COLO668 (cell line): Measurements from ENCODE around the gene FBXO3.
"Not testable (repeated sequence)": the region's sequence is repeated elsewhere in the genome, so short reads cannot be mapped to it uniquely, and the experiment has no call there.

ENCODE experiments used
- DNase-seq: peaks from one replicate; lab custom pipeline; 2025; ENCODE audit not compliant: unreplicated experiment; lab: John Stamatoyannopoulos, UW

The FBXO3 gene, protein sequence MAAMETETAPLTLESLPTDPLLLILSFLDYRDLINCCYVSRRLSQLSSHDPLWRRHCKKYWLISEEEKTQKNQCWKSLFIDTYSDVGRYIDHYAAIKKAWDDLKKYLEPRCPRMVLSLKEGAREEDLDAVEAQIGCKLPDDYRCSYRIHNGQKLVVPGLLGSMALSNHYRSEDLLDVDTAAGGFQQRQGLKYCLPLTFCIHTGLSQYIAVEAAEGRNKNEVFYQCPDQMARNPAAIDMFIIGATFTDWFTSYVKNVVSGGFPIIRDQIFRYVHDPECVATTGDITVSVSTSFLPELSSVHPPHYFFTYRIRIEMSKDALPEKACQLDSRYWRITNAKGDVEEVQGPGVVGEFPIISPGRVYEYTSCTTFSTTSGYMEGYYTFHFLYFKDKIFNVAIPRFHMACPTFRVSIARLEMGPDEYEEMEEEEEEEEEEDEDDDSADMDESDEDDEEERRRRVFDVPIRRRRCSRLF

DNA sequence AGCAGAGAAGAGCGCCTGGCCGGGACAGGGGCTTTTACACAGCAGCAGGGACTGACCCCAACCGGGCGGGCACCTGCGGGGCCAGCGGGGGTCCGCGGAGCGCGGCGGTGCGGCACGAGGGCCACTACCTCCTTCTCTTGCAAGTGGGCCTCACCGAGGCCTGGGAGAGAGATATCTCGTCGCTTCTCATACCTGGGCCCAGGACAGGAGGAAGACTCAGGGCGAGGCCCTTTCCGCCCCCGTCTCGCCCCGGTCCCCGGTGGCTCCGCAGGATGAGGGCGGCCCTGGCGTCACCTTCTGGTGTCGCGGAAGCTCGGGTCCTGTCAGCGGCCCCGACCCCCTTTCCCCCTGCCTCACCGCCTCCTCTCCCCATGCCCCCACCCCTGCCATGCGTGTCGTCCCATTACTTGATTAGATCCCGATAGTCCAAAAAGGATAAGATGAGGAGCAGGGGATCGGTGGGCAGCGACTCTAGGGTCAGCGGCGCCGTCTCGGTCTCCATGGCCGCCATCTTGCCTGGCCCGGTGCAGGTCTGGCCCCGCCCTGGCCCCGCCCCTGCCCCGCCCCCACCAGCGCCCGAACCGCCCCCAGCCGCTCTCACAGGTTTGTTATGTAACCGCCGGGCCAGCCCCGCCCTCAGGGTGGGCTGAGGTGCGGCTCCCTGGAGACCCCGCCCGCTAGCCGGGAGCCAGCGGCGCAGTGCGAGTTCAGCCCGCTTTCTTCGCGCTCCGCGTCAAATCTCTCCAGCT lies at the start of gene FBXO3:
Gene FBXO3 (minus strand): TSS at position 534 of the 749 bp plus-strand sequence. CDS start 23 bp downstream, at position 511.
- DNase-seq, result peak; percentile 86

DNA sequence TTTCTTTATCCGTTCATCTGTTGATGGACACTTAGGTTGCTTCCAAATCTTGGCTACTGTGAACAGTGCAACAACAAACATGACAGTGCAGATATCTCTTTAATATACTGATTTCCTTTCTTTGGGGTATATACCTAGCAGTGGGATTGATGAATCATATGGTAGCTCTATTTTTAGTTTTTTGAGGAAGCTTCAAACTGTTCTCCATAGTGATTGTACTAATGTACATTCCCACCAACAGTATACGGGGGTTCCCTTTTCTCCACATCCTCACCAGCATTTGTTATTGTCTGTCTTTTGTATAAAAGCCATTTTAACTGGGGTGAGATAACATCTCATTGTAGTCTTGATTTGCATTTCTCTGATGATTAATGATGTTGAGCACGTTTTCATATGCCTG lies 48.7 kb upstream of the FBXO3 start:
- not testable (repeated sequence) for DNase-seq

DNA sequence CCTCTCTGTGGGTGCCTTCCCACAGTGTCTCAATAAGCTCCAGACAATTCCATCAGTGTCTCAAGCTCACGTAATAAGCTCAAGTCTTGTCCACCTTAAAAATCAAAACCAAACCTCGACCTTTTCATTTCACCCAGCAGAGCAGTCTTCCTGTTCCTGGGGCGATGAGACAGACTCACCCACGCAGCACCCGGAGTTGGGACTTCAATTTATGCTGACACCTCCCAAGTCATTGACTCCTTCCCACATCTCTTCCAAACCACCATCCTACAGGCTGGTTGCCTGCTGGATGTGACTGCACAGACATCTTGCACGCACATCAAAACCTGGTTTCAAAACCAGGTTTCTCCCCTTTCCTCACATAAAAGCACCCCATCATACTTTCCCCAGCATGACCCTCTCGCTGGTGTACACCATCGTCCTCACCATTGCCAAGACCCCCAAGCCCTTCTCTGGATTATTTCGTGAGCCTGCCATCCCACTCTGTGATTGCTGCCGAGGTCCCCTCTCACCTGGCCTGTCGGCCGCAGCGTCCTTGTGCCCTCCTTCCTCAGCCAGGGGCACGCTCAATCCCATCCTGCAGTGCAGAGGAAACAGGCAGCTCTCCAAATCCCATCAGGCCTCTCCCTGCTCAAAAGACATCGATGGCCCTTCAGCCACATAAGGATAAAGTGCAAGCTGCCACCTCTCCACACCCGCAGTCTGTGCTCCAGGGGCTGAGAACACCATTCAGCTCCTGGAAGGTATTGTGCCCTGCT lies 45.1 kb upstream of the FBXO3 start:
- no peak for DNase-seq

DNA sequence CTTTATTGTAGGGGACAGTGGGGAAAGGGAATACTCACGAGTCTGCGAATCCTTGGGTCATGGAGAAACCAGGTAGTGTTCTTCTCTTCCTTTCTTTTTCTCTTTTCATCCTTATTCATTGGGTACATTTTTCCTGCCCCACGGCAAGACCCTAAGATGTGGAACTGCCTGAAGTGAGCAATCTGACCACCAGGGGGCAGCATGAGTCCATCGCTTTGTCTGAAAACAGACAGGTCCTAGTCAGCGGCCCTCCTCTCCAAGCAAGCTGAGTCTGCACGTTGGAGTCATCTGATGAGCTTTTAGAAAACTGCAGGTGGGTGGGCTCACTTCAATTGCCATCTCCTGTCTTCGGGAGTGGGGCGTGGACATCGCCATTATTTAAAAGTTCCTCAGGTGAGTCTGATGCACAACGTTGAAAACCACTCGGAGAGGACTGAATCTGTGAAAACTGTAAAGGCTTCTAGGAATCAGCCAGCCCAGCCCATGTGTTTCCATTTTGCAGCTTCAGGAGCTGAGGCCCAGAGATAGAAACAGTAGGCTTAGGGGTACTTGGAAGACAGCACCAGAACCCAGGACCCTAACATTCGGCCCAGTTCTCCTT lies 34.0 kb upstream of the FBXO3 start:
- DNase-seq, result peak; percentile 73

DNA sequence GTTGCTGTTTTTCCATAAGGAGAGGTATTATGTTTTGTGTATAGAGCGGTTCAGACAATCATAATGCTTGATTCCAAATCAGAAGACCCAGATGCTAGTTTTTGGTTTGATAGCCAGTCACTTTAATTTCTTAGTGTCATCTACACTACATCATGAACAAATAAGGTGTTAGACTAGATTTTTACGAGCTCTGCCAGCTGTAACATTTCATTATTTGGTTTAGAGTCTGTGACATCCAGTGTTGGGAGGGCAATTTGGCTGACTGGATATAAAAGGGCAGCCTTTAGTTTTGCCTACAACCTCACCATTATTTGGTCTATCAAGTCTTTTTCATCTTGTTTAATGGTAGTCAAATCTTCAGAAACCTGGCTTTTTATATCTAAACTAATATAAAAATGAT lies 30.2 kb upstream of the FBXO3 start:
- DNase-seq, result no peak

DNA sequence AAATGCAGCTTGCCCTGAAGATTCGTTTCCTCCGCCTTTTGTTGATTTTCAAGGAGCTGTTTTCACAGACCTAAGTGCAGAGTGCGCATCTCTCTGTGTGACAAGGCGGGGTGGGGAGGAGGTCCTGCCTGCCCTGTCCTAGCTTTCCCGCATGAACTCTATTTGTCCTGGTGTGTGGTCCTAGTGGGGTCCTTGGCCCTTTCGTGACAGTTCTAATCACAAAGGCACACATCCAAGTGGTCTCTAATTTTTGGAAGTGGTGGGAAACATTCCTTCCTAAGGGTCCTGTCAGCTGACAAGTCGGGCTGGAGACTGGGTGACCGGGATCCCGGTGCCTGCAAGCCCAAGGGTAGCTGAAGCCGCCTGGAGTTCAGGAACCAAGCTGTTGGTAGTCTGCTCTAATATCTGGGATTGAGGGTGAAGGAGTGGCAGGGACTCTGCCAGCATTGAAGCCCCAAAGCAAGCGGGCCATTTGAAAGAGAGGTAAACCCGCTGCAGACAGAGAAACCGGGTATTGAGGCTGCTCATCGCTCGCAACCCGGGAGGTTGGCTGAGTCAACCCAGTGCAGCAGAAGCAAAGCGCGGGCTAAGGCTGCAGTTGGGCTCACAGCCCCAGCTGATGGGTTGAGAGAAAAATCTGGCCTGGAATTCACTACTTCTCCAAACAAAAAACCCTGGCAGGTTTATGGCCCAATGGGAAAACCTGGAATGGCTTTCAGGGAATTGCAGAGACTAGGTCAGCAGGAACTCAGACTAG lies 28.1 kb upstream of the FBXO3 start:
- no peak for DNase-seq

DNA sequence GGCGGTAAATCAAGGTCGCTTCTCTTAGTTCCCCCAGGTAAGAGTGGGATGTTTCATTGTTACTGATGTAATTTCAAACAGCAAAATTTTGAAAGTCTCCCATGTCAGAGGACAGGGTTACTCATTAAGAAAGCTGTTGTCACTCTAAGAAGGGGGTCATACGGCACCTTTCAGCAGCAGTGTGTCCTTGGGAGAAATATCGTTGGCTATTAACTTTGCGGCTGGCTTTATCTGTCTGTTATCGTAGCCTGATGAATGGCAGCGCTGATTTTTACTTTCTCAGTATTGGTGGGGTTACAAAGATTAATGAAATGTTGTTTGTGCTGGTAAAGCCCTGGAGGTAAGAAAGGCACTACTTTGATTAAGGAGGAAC lies 27.5 kb upstream of the FBXO3 start:
- no peak for DNase-seq

DNA sequence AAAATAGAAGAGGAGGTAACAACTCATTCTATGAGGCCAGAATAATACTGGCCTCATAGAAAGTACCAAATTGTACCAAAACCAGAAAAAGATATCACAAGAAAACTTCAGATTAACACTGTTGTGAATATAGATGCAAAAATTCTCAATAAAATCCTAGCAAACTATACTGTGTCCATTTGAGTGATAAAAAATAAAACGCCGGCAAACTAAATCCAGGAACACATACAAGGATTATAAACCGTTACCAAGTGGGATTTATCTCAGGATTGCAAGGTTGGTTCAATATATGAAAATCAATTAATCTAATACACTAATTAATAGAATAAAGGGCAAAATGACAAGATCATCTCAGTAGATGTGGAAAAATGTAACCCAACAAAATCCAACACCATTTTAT lies 23.6 kb upstream of the FBXO3 start:
- DNase-seq, result no peak

DNA sequence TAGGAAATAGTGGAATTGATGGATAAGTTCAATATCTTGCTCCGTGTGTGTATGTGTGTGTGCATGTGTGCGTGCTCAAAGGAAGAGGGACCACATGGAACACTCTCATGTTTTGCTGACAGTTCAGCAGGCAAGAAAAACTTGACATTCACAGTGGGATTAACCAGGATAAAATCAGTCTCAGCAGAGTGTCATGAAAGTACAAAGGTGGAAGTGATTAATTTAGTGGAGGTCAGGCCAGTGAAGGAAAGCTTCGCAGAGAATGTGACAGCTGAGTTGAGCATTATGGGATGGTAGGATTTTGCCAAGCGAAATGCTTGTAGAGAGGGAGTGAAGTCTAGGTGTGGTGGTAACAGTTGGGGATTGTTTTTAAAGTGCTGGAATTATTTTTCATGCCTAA lies 15.7 kb upstream of the FBXO3 start:
- no peak for DNase-seq

DNA sequence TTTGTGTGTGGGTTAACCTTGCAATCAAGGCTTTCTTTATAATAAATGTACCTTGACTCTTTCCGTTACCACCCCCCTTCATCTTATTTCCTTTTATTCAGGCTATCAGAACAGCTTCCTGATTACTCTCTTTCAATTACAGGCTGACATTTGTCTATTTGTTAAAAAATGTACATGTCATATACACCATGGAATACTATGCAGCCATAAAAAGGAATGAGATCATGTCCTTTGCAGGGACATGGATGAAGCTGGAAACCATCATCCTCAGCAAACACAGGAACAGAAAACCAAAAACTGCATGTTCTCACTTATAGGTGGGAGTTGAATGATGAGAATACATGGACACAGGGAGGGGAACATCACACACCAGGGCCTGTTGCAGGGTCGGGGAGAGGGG lies 13.8 kb upstream of the FBXO3 start:
- DNase-seq, result not testable (repeated sequence)

DNA sequence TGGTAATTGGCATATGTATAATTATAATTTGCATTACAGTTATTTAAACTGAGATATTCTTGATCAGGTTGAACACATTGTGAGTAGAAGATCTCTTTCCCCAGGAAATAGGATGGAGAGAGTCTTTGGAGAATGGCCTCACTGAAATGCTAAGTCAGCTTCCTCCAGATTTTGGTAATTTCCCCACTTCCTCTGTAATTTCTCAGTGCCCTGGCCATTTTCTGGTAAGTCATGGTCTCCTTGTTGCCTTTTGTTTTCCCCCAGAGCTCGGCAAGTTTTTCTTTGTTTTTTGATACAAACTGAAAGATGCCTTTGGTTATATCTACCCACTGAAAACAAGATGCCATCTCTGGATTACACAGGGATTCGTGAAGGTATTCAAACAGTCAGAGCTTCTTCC lies 12.8 kb upstream of the FBXO3 start:
- no peak for DNase-seq

DNA sequence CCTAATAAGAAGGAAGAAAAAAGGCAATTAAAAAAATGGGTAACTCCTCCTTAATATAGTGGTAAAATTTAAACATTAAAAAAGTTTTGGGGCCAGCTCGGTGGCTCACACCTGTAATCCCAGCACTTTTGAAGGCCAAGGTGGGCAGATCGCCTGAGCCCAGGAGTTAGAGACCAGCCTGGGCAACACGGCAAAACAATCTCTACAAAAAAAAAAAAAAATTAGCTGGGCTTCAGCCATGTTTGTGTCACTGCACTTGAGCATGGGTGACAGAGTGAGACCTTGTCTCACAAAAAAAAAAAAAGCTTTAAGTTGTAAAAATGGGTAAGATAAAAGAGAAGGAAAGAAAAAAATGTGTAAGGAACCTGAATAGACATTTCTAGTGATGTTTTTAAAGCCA lies 11.3 kb upstream of the FBXO3 start:
- DNase-seq, result no peak

DNA sequence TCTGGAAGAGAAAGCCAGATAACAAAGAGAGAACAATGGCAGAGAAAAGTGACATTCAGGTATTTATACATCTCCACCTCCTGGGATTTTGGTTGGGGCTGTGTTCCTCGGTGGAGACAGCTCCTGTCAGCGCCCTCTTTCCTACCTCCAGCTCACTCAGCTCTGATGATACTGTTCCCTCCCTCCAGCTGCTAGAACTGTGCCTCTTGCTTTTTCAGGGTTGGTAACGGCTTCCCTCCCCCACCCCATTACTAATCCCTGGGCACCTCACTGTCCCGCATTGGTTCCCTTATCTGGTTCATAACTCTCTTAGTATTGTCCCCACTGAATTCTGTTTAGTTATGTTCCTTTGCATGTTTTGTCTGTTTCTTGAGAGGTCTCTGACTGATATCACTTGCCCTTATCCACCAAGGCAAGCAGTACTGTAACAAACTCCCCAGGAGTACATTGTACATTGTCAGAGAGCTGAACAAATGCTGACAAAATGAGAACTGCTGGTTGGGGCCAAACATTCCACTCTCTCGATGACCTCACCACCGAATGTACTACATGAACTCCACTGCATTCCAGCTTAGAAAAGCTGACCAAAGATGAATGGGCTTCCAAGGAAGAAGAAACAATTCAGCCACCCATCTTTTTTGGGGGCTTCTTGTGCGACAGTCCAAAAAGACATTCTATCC lies 5.7 kb upstream of the FBXO3 start:
- no peak for DNase-seq

DNA sequence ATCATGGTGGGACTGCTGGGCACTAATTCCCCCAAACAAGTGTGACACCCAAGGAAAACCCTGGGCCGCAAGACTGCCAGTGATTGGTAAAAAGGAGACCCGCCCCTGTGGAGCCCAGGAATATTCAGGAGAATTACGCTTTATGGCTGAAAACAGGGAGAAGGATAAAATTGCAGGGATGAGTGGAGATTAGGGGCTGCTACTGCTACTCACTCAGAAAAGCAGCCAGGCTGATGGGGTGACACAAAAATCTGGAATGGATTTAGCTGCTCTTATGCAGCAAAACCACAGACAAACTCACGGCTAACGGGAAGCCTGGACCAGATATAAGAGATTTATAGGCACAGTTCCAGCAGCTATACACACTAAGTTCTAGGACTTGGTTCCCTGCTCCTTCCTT lies 4.4 kb upstream of the FBXO3 start:
- no peak for DNase-seq

DNA sequence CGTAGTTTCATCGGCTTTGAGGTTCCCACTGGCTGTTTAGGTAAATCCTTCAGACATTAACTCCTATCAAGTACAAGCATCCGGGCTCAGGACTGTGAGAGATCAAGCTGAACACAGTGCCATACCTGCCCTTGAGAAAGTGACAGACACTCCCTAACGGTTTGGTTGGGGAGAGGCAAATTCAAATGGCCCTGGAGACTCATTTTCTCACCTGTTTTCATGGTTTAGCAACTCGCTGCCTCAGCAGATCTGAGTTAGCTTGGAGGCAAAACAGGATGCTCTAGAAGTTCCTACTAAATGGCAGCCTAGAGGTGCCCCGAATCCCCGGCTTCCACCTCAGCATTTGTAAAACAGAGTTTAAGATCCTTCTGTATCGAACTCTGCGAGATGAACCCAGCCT lies 3.6 kb upstream of the FBXO3 start:
- DNase-seq, result no peak

DNA sequence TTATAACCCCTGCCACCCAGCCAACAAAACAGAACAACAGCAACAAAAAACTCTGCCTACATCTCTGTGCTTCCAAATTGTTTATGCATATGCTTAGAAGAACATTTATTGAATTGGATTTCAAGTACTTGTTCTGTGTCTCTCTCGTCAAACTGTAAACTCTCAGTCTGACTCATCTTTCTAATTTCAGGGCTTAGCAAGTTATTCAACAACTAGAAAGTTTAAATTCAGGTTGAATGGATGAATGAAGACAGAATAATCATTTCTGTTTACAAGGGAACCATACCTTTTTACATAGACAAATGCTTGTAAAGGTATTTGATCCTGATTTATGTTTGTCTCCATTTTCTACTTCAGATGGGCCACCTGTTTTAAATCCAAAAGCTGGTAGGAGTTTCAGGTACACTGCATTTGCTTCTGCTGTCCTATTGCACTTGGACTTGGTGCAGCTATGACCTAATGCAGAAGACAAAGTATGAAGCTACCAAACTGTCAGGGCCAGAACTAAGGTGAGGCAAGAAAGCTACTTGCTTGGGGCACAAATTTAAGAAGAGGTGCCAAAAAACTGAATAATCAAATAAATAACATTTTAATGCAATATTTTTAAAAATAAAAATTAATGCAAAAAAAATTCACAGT lies 1.6 kb upstream of the FBXO3 start:
- no peak for DNase-seq

DNA sequence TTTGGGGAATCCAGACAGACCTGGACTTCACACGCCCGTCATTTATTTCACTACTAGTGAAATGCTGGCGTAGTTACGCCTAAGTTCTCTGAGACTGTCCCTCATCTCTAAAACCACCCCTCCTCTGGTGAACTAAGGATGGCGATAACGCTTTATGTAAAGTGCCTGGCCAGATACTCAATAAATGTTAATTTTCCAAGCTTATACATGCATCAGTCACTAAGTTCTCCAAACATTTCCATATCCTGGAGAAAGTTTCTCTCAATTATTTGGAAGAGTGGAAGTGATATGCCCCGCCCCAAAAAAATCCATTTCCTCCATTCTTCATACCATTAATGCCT lies 1.1 kb upstream of the FBXO3 start:
- no peak for DNase-seq

DNA sequence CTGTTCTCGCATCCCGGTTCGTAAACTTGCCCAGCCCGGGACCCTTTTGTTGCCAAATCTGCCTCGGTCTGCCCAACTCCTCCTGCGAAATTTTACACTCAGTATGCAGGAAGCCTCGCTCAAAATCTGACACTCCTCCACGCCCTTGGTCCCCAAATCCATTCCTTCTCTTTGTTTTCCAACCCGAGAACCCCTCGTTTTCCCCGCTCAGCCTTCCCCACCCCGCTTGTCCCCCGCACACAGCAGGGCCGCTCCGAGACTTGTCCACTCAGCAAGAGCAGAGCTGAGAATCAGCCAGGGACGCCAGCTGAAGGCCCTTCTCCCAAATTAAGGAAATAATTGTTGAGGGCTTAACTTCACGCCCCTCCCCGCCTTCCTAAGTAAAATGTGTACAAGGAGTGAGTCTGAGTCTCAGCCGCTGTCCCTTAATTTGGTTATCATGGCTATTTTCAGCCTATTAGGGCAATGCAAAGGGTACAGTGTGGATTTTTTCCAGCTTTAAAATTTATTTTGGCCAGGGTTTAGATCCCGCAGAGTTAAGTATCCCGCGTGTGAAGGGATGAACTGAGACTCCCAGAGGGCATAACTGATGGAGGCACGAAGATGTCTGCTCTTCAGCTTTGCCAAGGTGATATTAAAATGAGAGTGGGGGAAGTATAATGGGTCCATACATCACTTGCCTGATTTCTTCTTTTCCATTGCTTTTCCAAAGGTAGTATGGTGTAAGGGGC lies 581 bp upstream of the FBXO3 start:
- DNase-seq, result peak; percentile 24

DNA sequence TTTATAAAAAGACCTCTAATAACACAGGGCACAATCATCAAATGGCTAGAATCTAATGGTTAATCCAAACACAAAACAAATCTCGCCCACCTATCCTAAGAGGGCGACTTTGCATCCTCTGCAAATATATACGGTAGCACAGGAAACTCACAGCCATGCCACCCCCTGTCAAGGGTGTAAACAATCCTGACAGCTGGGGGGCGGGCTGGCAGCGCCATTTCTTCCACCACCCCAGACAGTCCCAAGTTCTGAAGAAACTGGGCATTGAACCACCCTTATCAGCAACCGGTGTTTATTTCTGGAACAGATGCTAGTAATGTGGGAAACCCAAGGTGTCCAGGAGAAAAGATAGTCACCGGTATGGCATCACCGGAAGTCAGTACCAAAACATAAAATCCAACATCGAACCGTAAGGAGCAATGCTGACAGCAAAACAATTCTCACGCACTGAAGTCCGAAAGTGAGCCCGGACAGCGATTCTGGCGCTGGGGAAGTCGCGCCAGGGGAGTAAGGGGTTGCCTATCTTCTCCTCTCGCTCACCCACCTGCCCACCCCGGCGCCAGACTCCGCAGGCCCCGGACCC lies 825 bp downstream of the FBXO3 start:
- DNase-seq, result peak; percentile 14
